Amygdala (tissue), 56 donors: ENCODE data around the gene MED16.
"Not testable (repeated sequence)": the region's sequence is repeated elsewhere in the genome, so short reads cannot be mapped to it uniquely, and the experiment has no call there.

Source experiments
- DNase-seq, 56 donors: peaks; one replicate each; lab custom pipeline; 2025; lab: John Stamatoyannopoulos, UW

Gene MED16

GRCh38 chr19:891421-892200 is 1.4 kb downstream of the MED16 start:
- DNase-seq = not testable (repeated sequence)

- DNase-seq = no peak
Observed at GRCh38 chr19:890831-891230, 2.2 kb downstream of the MED16 start.

- no peak for DNase-seq
Observed at GRCh38 chr19:889662-890295, 3.2 kb downstream of the MED16 start.

GRCh38 chr19:888581-889385 is 4.2 kb downstream of the MED16 start:
- no peak for DNase-seq

- DNase-seq = no peak
Observed at GRCh38 chr19:887599-887998, 5.4 kb downstream of the MED16 start.

- DNase-seq = peak in 10 of 56 donors; percentile 15 to 58 (median 26)
Observed at GRCh38 chr19:887072-887471, 5.9 kb downstream of the MED16 start.

GRCh38 chr19:885536-886224 is 7.3 kb downstream of the MED16 start:
- no peak for DNase-seq

GRCh38 chr19:884420-885211 is 8.4 kb downstream of the MED16 start:
- DNase-seq = no peak

- DNase-seq = no peak
Observed at GRCh38 chr19:883661-884211, 9.3 kb downstream of the MED16 start.

GRCh38 chr19:882871-883497 is 10.0 kb downstream of the MED16 start:
- DNase-seq = no peak

GRCh38 chr19:881385-882071 is 11.5 kb downstream of the MED16 start:
- no peak for DNase-seq

GRCh38 chr19:879711-880438 is 13.1 kb downstream of the MED16 start:
- peak in 4 of 56 donors; percentile 6 to 24 (median 17) for DNase-seq

- peak in 5 of 56 donors; percentile 19 to 41 (median 35) for DNase-seq
Observed at GRCh38 chr19:878751-879561, 14.0 kb downstream of the MED16 start.

- peak in 1 of 56 donors; percentile 16 for DNase-seq
Observed at GRCh38 chr19:877992-878660, 14.9 kb downstream of the MED16 start.

- no peak for DNase-seq
Observed at GRCh38 chr19:876780-877314, 16.1 kb downstream of the MED16 start.

- DNase-seq = no peak
Observed at GRCh38 chr19:876089-876488, 16.9 kb downstream of the MED16 start.
